Esophagus mucosa (tissue), 1 donor: ENCODE data around the gene NHLRC4. TPM values are rescaled to one million over a fixed set of nuclear protein-coding genes. Genes with fewer than 3 reads are reported as not detected.
A peak's percentile ranks its signal among the peaks of the same experiment; 100 is the strongest.
"Not testable (repeated sequence)": the region's sequence is repeated elsewhere in the genome, so short reads cannot be mapped to it uniquely, and the experiment has no call there.

ENCODE experiments used
- ATAC-seq: fragments of 200-7000 bp; cut with Tn5 transposase; one replicate; pipeline ENCODE4 v1.9.1; 2020
- total RNA-seq: library from RNA; stranded (reverse); gene quantifications from one replicate; pipeline ENCODE4 v1.2.4, GENCODE V29; 2023
- donor health status: DM: yes; HTN: yes; CAD: no.

The NHLRC4 gene
- total RNA-seq, 1 donor from 2014 or later = 0.12 TPM

GRCh38 chr16:586047-586644 is 19.3 kb downstream of the NHLRC4 start:
- ATAC-seq = no peak

DNA sequence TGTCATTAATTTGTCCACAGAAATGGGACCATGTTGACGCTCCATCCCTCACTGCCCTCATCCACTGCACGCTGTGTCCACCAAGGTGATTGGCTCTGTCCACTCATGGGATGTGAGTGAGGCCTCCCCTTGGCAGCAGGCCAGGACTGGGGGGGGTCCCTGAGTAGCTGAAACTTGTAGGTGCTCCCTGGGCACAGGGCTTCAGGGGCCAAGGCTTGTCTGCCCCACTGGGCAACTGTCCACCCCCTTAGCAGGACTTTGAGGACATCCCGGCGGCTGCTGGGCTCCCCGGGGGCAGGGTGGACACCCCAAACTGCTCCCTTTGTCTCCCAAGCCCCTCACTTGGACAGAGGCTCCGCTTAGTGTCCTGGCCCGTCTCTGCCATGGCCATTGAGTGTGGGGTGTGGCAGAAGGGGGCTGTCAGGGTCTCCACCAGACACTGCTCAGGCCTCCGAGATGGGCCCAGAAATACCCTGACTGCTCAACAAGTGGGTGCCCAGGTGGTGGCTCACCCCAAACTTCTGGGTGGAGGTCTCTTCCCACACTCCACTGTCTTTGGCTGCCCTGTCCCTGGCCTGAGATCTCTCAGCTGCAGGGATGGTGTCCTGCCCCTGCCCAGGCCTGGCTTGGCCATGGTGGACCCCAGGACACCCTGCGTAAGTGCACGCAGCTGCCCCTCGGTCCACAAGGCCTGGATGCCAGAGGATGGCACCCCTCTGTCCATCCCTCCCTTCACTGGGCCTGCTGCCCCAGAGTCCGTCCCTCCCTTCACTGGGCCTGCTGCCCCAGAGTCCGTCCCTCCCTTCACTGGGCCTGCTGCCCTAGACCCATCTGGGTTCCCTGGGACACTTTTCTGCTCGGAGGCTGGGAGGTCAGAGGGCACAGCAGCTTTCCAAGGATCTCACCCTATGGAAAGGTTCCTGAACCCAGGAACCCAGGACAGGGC is 20.1 kb downstream of the NHLRC4 start:
- no peak for ATAC-seq

DNA sequence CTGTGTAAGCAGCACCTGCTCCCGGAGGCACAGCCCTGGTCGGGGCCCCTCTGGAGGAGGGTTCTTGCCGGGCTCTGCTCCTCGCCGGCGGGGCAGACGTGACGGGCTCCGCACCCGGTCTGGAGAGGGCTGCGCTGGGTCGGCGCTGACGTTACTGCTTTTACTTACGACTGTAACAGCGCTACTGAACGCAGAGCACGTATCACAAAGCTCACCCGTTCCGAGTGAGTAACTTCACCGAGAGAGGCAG is 21.8 kb downstream of the NHLRC4 start:
- peak; percentile 1 for ATAC-seq

DNA sequence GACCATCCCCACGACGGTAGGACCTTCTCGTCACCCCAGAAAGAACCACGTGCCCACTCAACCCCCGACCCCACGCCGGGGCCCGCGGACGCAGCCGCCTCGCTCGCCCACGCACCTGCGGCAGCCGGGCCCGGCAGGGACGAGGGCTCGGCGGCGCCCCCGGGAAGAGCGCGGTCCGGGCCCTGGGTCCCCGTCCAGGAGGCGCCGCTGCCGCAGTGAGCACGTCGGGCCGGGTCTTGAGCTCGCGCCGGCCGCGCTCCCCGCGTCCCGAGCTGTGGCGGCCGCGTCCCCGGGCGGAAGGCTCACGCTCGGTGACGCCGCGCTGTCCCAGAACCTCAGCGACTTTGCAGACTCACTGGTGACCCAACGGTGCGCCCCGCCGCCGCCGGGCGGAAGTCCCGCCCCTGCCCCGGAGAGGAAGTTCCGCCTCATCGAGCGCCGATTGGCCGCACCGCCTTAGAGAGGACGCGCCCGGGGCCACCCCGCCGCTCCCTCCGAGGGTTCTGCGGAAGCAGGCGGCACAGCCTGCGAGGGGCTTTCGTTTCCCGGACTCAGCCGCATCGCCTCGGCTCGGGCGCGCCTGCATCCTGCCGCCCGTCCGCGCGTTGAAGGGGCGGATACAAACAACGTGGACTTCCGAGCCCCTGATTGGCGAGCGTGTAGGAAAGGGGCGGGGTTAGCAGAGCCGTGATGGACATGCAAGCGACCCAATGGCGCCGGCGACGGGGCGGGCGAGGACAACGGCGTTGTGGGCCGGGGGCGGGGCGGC is 22.3 kb downstream of the NHLRC4 start:
- peak; percentile 71 for ATAC-seq

GRCh38 chr16:589658-590187 is 22.9 kb downstream of the NHLRC4 start, which contains the start of gene RAB40C:
Gene RAB40C, plus strand, starts transcription at chr16:590066. Its CDS starts 226 bp downstream, at chr16:590292.
- ATAC-seq = peak; percentile 83

- ATAC-seq = no peak
Observed at GRCh38 chr16:590188-590814, 23.5 kb downstream of the NHLRC4 start.

DNA sequence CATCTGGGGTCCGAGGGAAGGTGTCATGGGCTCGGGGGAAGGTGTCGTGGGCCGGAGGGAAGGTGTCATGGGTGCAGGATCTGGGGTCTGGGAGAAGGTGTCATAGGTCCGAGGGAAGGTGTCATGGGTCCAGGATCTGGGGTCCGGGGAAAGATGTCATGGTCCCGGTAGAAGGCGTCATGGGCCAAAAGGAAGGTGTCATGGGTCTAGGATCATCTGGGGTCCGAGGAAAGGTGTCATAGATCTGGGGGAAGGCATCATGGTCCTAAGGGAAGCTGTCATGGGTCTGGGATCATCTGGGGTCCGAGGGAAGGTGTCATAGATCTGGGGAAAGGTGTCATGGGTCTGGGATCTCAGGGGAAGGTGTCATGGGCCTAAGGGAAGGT is 24.0 kb downstream of the NHLRC4 start:
- no peak for ATAC-seq

GRCh38 chr16:591231-591630 is 24.4 kb downstream of the NHLRC4 start:
- no peak for ATAC-seq

GRCh38 chr16:591892-592517 is 25.2 kb downstream of the NHLRC4 start:
- no peak for ATAC-seq

DNA sequence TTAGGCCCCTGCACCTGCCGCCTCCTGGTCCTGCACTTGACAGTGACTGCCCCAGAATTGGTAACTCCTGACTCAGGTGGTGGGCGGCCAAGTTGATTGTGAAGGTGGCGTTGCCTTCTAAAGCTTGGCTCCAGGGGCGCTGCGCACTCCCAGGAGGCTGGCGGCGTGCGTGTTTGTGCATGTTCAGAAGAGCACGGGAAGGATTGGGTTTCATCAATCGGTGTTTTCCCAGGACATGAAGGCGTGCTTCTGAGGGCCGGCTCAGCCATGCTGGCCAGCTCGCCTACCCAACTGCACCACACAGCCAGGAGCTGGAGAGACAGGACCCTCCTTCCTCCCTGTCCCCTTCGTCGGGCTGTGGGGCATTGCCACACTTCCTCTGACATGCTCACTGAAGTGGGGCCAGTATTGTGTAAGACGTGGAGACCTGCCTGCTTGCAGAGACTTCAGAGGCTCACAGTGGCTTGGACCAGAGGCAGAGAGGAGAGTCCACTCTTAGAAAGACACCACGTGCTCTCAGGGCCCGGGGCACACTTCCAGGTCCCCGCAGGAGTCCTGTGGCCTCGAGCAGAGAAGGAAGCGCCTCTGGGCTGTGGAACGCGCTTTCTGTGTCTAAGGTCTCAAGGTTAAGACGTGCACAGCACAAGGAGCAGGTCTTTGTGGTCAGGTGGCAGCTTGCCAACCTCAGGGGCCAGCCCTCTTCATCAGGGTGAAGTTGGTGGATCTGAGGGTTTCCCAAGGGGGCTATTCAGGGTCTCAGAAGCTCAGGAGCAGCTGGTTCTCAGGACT is 25.9 kb downstream of the NHLRC4 start:
- ATAC-seq = peak; percentile 28

DNA sequence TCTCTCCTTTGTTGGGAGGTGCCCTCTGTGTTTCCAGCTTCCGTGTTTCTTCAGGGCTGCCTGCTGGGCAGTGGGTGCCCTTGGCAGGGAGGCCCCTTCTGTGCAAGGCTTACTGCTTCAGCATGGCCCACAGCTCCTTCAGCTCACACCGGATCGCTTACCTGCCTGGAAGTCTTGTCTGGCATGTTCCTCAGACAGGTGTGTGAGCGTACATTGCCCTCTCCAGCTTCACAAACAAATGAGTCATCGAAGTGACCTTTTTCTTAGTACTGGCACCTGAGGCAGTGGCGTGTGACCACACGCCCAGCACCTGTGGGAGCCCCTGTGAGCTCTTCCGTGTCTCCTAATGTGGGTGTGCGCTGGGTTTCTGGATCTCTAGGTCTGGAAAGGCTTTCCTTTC is 26.6 kb downstream of the NHLRC4 start:
- ATAC-seq = peak; percentile 55

DNA sequence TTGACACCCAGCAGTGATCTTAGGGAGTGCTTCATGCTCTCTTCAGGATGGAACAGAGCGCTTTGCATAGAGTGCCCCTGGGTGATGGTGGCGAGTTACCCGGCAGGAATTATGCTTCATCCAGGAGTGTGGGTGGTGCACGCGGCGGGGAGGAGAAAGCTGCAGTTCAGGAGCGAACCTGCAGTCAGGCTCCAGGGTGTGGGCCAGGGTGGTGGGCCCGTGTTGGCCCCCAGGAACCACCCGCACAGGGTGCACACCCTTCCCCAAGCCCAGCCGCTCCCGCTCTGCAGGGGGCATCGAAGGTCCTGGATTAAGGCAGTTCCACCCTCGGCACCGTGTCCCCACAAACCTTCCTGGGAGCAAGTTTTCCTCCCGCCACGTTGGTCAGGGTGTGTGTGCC is 27.0 kb downstream of the NHLRC4 start:
- no peak for ATAC-seq

DNA sequence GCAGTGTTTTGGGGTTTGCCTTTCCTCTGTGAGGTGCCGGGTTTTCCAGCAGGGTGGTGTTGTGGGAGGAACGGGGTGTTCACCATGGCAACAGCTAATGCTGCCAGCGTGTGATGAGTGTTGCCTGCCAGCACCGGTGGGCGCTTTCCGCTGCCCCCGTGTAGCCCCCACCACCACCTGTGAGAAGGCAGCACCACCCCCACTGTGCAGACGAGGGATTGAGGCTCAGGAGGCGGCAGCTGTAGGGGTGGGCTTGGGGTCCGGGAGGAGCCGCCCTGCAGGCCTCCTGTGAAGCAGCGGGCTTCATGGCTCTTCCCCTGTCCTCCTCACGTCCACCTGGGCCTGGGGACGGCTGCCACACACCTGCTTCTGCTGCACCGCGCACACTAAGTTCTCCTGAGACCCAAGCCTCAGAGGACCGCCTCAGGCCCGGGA is 28.3 kb downstream of the NHLRC4 start:
- ATAC-seq = no peak

GRCh38 chr16:595942-596735 is 29.3 kb downstream of the NHLRC4 start:
- peak; percentile 13 for ATAC-seq

- ATAC-seq = no peak
Observed at GRCh38 chr16:596736-597060, 29.9 kb downstream of the NHLRC4 start.

DNA sequence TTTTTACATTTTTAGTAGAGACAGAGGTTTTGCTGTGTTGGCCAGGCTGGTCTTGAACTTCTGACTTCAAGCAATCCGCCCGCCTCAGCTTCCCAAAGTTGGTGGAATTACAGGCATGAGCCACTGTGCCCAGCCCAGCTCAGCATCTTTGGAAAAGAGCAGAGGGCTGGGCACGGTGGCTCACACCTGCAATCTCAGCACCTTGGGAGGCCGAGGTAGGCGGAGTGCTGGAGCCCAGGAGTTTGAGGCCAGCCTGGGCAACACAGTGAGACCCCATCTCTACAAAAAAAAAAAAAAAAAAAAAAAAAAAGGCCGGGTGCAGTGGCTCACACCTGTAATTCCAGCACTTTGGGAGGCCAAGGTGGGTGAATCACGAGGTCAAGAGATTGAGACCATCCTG is 30.9 kb downstream of the NHLRC4 start:
- ATAC-seq = not testable (repeated sequence)

DNA sequence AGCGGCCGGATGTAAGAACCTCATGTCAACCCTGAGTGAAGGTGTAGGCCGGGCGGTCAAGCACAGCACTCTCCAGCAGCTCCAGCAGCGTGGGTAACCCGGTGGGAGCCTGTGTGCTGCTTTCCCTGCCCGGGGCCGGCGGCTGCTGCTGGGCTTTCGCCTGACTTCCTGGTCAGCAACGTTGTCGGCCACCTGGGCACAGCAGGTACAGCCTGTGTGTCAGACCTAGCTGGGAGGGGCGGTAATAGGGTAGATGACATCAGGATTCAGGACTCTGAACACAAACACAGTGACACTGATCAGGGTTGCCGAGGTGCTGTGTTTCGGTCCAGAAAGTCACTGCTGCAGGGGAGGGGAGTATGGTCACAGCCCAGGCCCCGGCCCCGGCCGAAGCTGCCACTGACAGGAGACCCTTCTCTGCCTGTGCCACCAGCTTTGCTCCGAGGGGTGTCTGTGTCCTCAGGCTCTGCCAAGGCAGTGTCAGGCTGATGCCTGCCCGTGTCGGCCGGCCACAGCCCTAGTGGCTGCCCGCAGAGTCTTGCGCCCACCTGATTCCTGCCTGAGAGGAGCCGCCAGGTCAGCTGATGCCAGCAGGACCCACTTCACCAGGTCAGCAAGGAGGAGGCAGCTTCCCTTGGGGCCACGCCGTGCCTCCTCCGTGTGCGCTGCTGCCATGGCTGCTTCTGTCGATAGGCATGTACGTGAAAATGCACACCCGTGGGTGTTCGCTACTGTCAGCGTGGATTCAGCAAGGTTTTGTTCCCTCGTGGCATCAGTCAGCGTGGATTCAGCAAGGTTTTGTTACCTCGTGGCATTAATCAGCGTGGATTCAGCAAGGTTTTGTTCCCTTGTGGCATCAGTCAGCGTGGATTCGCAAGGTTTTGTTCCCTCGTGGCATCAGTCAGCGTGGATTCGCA is 32.3 kb downstream of the NHLRC4 start:
- ATAC-seq = peak; percentile 54

DNA sequence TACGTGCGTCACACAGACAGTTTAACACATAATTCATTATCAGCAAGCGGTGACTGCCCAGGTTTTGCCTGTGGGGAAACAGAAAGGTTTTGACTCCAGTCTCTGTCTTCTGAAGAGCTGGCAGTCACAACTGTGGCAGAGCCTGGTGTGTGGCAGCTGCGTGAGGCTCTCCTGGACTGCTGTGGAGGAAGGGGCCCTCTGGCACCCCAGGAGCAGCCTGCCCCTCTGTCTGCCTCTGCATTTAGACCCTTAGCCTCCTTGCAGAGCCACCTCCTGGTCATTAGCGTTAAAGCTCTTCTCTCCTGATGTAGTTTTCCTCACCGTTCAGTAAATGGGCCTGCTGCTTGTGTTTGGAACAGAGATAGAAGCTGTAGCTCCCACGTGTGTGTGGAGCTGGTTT is 34.0 kb downstream of the NHLRC4 start:
- no peak for ATAC-seq

DNA sequence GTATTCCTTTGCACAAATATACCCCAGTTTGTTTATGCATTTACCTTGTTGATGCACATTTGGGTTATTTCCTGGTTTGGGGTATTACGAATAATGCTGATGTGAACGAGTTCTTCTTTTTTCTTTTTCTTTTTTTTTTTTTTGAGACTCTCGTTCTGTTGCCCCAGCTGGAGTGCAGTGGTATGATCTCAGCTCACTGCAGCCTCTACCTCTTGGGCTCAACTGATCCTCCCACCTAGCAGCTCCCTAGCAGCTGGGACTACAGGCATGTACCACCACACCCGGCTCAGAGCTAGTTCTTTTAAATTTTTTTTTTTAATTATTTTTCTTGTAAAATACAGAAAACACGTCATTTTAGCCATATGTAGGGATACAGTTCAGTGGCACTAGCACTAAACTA is 37.1 kb downstream of the NHLRC4 start:
- ATAC-seq = no peak
